ENCODE results near the gene MYO5A. TPM values are rescaled to one million over a fixed set of nuclear protein-coding genes. Genes with fewer than 3 reads are reported as not detected.

The MYO5A gene
- total RNA-seq, 1 experiment from 2014 or later = 21.8 TPM

GRCh38 chr15:52361494-52361893 is 167.2 kb downstream of the MYO5A start:
- H3K27me3 Mint-ChIP-seq (ENCODE audit: low read depth) = no peaks in the 10 kb centered on the region
- Histone ChIP-seq H2BK5ac (ENCODE audit: insufficient read length, low read length) (no peak overlapping the region), H2AFZ (ENCODE audit: low read length) (no peak overlapping the region), H2AK5ac (ENCODE audit: insufficient read length, low read length) (no peak overlapping the region), H3K23me2 (ENCODE audit: insufficient read length, low read depth, low read length, poor library complexity, severe bottlenecking) (no peaks in the 10 kb centered on the region), H2BK12ac (ENCODE audit: insufficient read length, low read depth, low read length) (no peak overlapping the region), H3K14ac (ENCODE audit: insufficient read depth, low read length) (no peak overlapping the region), H4K8ac (replicated peaks; ENCODE audit: insufficient read length, low read depth, low read length) (no peak overlapping the region), H4K5ac (ENCODE audit: insufficient read length, low read depth, low read length) (no peak overlapping the region), H3K4me2 (ENCODE audit: insufficient read depth, insufficient read length, low read length) (no peak overlapping the region), H3K9ac (ENCODE audit: extremely low read depth, insufficient read length, low read length) (no peak overlapping the region), H3K4me1 (ENCODE audit: insufficient read depth, low read length) (no peaks in the 10 kb centered on the region), H3K27ac (ENCODE audit: insufficient read length, low read depth, low read length) (no peak overlapping the region), H3K4ac (ENCODE audit: low read depth, low read length) (no peak overlapping the region), H4K20me1 (ENCODE audit: control insufficient read depth, insufficient read depth, insufficient read length) (no peaks in the 10 kb centered on the region), H3K9me3 (ENCODE audit: control insufficient read depth, low read depth, low read length) (no peaks in the 10 kb centered on the region), H3K27me3 (ENCODE audit: insufficient read depth, low read length) (no peaks in the 10 kb centered on the region), H2BK20ac (ENCODE audit: low read depth, low read length, poor library complexity, severe bottlenecking) (no peak overlapping the region), H3K79me1 (ENCODE audit: insufficient read depth, low read depth, low read length, poor library complexity, severe bottlenecking) (no peaks in the 10 kb centered on the region), H3K56ac (ENCODE audit: insufficient read length, low read depth, low read length) (no peak overlapping the region), H3K23ac (ENCODE audit: insufficient read length, low read depth, low read length) (no peak overlapping the region), H3K79me2 (ENCODE audit: insufficient read depth, low read length) (no peaks in the 10 kb centered on the region), H3K18ac (ENCODE audit: insufficient read length, low read depth, low read length) (no peak overlapping the region), H4K91ac (ENCODE audit: insufficient read length, low read depth, low read length) (no peak overlapping the region), H2BK120ac (ENCODE audit: low read depth, low read length, poor library complexity, severe bottlenecking) (no peak overlapping the region), H2BK15ac (ENCODE audit: low read depth, low read length) (no peak overlapping the region), H3T11ph (ENCODE audit: low read length) (no peak overlapping the region)
- peaks cover 9 to 11% of the 10 kb centered on the region in 2 experiments for H3K4me1 Mint-ChIP-seq
- H3K36me3 Mint-ChIP-seq (ENCODE audit: insufficient read depth in 1 of 3, low read depth in 3 of 3) = peaks cover 1 to 18% (median 14%) of the 10 kb centered on the region in 3 experiments; a peak in 5 of 7 replicates
- no peak for DNase-seq
- no peak for TF ChIP-seq CTCF (conservative IDR thresholded peaks at IDR 0.05)
- WGBS (ENCODE audit: extremely low coverage, insufficient read length, low lambda C conversion rate) = no CpG with 5 or more reads among the region's 4 CpGs
- no peak overlapping the region for H3K4me3 Mint-ChIP-seq
- no peaks in the 10 kb centered on the region for H3K9me3 Mint-ChIP-seq
- peak overlapping the region in 2 of 3 experiments; percentile 4; a peak in 2 of 7 replicates for H3K27ac Mint-ChIP-seq
